Kasumi-1 (cell line): ENCODE measurements around the gene LTB.

Experiments used
- DNase-seq, 2 experiments: peaks; one replicate each; lab custom pipeline; 2025; lab: John Stamatoyannopoulos, UW

Gene LTB

GRCh38 chr6:31576897-31577578 is 5.2 kb downstream of the LTB start:
- no peak for DNase-seq

GRCh38 chr6:31575952-31576685 is 6.1 kb downstream of the LTB start:
- no peak for DNase-seq

GRCh38 chr6:31575335-31575901 is 6.8 kb downstream of the LTB start, which contains the start of gene TNF:
TNF (plus strand) TSS chr6:31575565; CDS start chr6:31575742, 177 bp downstream.
- DNase-seq: peak; percentile 59 to 63

GRCh38 chr6:31574106-31575061 is 7.8 kb downstream of the LTB start:
- DNase-seq: no peak

- no peak for DNase-seq
Observed at GRCh38 chr6:31573239-31574105, 8.8 kb downstream of the LTB start.

- DNase-seq: no peak
Observed at GRCh38 chr6:31572041-31572911, 9.9 kb downstream of the LTB start, which contains the start of gene LTA. LTA (plus strand) TSS chr6:31572289; CDS start chr6:31572743, 454 bp downstream.

- no peak for DNase-seq
Observed at GRCh38 chr6:31569861-31570536, 12.2 kb downstream of the LTB start.

GRCh38 chr6:31568537-31568961 is 13.7 kb downstream of the LTB start:
- no peak for DNase-seq

GRCh38 chr6:31567531-31568370 is 14.5 kb downstream of the LTB start:
- DNase-seq: no peak

- DNase-seq: peak; percentile 54 to 65
Observed at GRCh38 chr6:31560697-31561058, 21.5 kb downstream of the LTB start.

GRCh38 chr6:31559958-31560696 is 22.1 kb downstream of the LTB start:
- peak; percentile 98 for DNase-seq

GRCh38 chr6:31559606-31559957 is 22.6 kb downstream of the LTB start:
- no peak for DNase-seq

GRCh38 chr6:31558631-31559500 is 23.4 kb downstream of the LTB start:
- DNase-seq: peak; percentile 99

GRCh38 chr6:31558318-31558625 is 24.0 kb downstream of the LTB start:
- no peak for DNase-seq

GRCh38 chr6:31557443-31558317 is 24.5 kb downstream of the LTB start:
- no peak for DNase-seq

GRCh38 chr6:31556307-31556706 is 25.9 kb downstream of the LTB start:
- DNase-seq: no peak
